GM18519 (cell line): ENCODE results near the gene SNX30.

Source experiments
- ATAC-seq: cut with Tn5 transposase; IDR thresholded peaks from one replicate; pipeline ENCODE4 v1.9.1; 2021; ENCODE audit warnings: mild to moderate bottlenecking, moderate library complexity; ENCODE audit not compliant: unreplicated experiment, low FRiP score

Gene SNX30

GRCh38 chr9:112852741-112853504 is 102.4 kb downstream of the SNX30 start:
- no peak for ATAC-seq

- no peak for ATAC-seq
Observed at GRCh38 chr9:112853882-112854585, 103.5 kb downstream of the SNX30 start.

- ATAC-seq: no peak
Observed at GRCh38 chr9:112854657-112855056, 104.1 kb downstream of the SNX30 start.

GRCh38 chr9:112856200-112856599 is 105.6 kb downstream of the SNX30 start:
- no peak for ATAC-seq

GRCh38 chr9:112856843-112857242 is 106.3 kb downstream of the SNX30 start:
- no peak for ATAC-seq

GRCh38 chr9:112858005-112858404 is 107.4 kb downstream of the SNX30 start:
- ATAC-seq: no peak

- peak; percentile 39 for ATAC-seq
Observed at GRCh38 chr9:112858625-112859147, 108.1 kb downstream of the SNX30 start.

GRCh38 chr9:112860451-112860850 is 109.9 kb downstream of the SNX30 start:
- ATAC-seq: no peak

- no peak for ATAC-seq
Observed at GRCh38 chr9:112861155-112861554, 110.6 kb downstream of the SNX30 start.

- ATAC-seq: no peak
Observed at GRCh38 chr9:112861638-112862555, 111.3 kb downstream of the SNX30 start.

GRCh38 chr9:112863214-112863613 is 112.7 kb downstream of the SNX30 start:
- ATAC-seq: no peak

GRCh38 chr9:112863746-112864145 is 113.2 kb downstream of the SNX30 start:
- no peak for ATAC-seq

- ATAC-seq: no peak
Observed at GRCh38 chr9:112864403-112864802, 113.8 kb downstream of the SNX30 start.

- ATAC-seq: no peak
Observed at GRCh38 chr9:112864982-112865381, 114.4 kb downstream of the SNX30 start.

- no peak for ATAC-seq
Observed at GRCh38 chr9:112866662-112867274, 116.2 kb downstream of the SNX30 start.

- no peak for ATAC-seq
Observed at GRCh38 chr9:112867275-112867991, 116.9 kb downstream of the SNX30 start.

GRCh38 chr9:112868461-112868860 is 117.9 kb downstream of the SNX30 start:
- no peak for ATAC-seq

- ATAC-seq: no peak
Observed at GRCh38 chr9:112869041-112869529, 118.5 kb downstream of the SNX30 start.

GRCh38 chr9:112869917-112870316 is 119.4 kb downstream of the SNX30 start:
- ATAC-seq: no peak
